Limb (tissue), 2 donors: ENCODE measurements around the gene SLC8A1.

Experiments
- DNase-seq, 2 donors: peaks; one replicate each; pipeline ENCODE4 v3.0.0-alpha.2; 2016; ENCODE audit errors: extremely low spot score in 2 of 2

Gene SLC8A1

GRCh38 chr2:40159333-40159732 lies 292.6 kb downstream of the SLC8A1 start:
- DNase-seq: no peak

- DNase-seq: no peak
These were observed 293.1 kb downstream of the SLC8A1 start for GRCh38 chr2:40158781-40159180.

- no peak for DNase-seq
These were observed 296.2 kb downstream of the SLC8A1 start for GRCh38 chr2:40155728-40156127.

GRCh38 chr2:40150266-40150665 lies 301.6 kb downstream of the SLC8A1 start:
- no peak for DNase-seq

- no peak for DNase-seq
These were observed 303.6 kb downstream of the SLC8A1 start for GRCh38 chr2:40148334-40148733.

- DNase-seq: no peak
These were observed 304.5 kb downstream of the SLC8A1 start for GRCh38 chr2:40147360-40147759.

- DNase-seq: no peak
These were observed 307.9 kb downstream of the SLC8A1 start for GRCh38 chr2:40144022-40144421.

GRCh38 chr2:40138314-40138713 lies 313.6 kb downstream of the SLC8A1 start:
- no peak for DNase-seq

- no peak for DNase-seq
These were observed 320.7 kb downstream of the SLC8A1 start for GRCh38 chr2:40131081-40131704.

GRCh38 chr2:40130251-40130994 lies 321.5 kb downstream of the SLC8A1 start:
- DNase-seq: no peak

- no peak for DNase-seq
These were observed 322.2 kb downstream of the SLC8A1 start for GRCh38 chr2:40129725-40130124.

- no peak for DNase-seq
These were observed 323.1 kb downstream of the SLC8A1 start for GRCh38 chr2:40128796-40129195.

GRCh38 chr2:40127890-40128557 lies 323.9 kb downstream of the SLC8A1 start:
- peak in 1 of 2 donors; percentile 38 for DNase-seq

GRCh38 chr2:40127146-40127545 lies 324.7 kb downstream of the SLC8A1 start:
- DNase-seq: no peak

- no peak for DNase-seq
These were observed 325.9 kb downstream of the SLC8A1 start for GRCh38 chr2:40126006-40126405.

- no peak for DNase-seq
These were observed 328.1 kb downstream of the SLC8A1 start for GRCh38 chr2:40123746-40124145.

GRCh38 chr2:40123326-40123725 lies 328.6 kb downstream of the SLC8A1 start:
- DNase-seq: no peak

GRCh38 chr2:40120957-40121356 lies 330.9 kb downstream of the SLC8A1 start:
- no peak for DNase-seq

- no peak for DNase-seq
These were observed 331.9 kb downstream of the SLC8A1 start for GRCh38 chr2:40120026-40120425.

- DNase-seq: no peak
These were observed 333.3 kb downstream of the SLC8A1 start for GRCh38 chr2:40118622-40119021.

- no peak for DNase-seq
These were observed 336.0 kb downstream of the SLC8A1 start for GRCh38 chr2:40115894-40116293.

- no peak for DNase-seq
These were observed 336.5 kb downstream of the SLC8A1 start for GRCh38 chr2:40115348-40115747.

- no peak for DNase-seq
These were observed 337.9 kb downstream of the SLC8A1 start for GRCh38 chr2:40113997-40114396.
